ENCODE results near the gene USP34.
"Not testable (repeated sequence)": the region's sequence is repeated elsewhere in the genome, so short reads cannot be mapped to it uniquely, and the experiment has no call there.

Gene USP34

DNA sequence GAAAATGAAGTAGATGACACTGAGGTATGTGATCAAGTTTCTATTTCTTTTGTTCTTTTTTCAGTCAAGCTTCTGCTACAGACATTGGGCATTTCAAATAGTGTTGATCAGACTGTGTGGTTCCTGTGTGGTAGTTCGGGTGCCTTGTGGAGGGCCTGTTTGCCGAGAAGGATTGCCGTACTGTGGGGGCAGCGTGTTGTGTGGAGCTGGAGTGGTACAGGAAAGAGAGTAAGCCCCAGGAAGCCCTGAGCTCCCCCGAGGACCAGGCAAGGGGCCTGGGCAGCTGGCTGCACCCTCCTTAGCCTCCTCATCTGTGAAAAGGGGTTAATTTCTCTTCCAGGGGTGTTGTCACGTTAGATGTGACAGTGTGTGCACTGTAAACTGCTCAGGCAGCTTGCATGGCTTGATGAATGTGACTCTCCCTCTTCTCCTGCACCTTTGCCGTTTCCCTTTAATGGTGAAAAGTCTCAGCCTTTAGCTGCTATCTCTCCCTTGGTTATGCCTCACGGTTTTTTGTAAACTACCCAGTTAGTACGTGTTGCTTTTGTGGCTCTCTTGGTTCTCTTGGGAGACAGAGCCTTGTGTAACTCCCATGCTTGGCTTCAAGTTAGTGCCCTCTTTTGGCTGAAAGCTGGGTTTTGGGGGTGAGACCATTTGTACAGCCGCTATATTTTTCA lies 289.4 kb downstream of the USP34 start:
- no peak for DNase-seq

GRCh38 chr2:61180686-61181085 lies 290.2 kb downstream of the USP34 start:
- DNase-seq: no peak

DNA sequence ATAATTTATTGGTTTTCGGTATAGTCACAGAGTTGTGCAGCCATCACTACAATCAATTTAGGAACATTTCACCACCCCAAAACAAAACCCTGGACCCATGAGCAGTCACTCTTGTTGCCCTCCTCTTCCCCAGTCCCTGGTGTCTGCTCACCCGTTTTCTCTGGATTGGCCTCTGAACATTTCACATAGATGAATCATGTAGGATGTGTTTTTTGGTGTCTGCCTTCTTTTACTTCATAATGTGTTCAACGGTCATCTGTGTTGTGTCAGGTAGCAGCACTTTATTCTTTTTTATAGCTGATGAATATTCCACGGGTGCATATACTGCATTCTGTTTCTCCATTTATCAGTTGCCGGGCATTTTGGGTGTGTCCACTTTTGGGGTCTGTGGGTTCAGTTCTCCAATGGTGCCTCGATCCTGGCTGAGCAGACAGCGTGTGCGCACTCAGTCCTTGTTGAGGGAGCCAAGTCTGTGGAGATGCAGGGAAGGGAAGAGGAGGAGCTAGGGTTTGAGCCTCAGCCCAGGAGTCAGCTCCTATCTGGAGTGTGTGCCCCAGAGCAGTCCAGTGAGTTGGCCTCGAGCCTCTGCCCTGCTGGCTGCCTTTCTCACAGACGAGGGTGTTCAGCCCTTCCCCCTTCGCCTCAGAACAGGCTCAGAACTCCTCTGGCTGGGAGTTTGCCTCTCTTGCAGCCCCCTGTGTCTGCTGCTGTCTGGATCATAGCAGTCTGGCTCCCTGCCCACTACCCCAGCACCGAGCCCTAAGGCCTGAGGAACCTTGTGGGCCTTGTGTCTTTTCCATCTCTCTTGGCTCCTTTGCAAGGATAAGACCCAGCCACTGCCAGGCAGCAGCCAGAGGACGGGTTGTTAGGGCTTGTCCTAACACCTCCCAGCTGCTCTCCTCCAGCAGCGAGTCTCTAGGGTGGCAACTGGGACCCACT lies 290.9 kb downstream of the USP34 start:
- DNase-seq: no peak

- DNase-seq: no peak
Measured at GRCh38 chr2:61178603-61179545, 292.0 kb downstream of the USP34 start.

GRCh38 chr2:61177727-61178549 lies 292.9 kb downstream of the USP34 start:
- DNase-seq: peak; percentile 25

GRCh38 chr2:61176755-61177726 lies 293.8 kb downstream of the USP34 start:
- peak; percentile 92 for DNase-seq

- DNase-seq: no peak
Measured at GRCh38 chr2:61175036-61175435, 295.9 kb downstream of the USP34 start.

- no peak for DNase-seq
Measured at GRCh38 chr2:61173116-61173515, 297.8 kb downstream of the USP34 start.

- DNase-seq: no peak
Measured at GRCh38 chr2:61172671-61173070, 298.2 kb downstream of the USP34 start.

- DNase-seq: no peak
Measured at GRCh38 chr2:61167579-61167978, 303.3 kb downstream of the USP34 start.

DNA sequence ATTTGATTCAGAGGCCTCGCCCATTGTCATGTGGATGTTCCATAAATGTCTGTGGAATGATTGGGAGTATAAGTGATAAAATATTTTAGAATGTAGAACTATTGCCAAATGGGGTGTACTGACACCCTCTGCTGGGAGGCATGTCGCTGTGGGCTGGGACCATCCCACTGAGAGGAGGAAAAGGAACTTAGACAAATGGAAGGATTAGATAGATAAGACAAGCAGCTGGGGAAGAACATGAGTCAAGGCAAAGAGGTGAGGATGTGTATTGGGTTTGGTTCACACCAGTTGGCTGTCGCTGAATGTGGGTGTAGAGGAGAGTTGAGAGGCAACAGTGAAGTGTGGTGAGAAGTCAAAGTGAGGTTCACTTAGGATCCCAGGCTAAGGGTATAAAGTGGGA lies 304.9 kb downstream of the USP34 start:
- no peak for DNase-seq

DNA sequence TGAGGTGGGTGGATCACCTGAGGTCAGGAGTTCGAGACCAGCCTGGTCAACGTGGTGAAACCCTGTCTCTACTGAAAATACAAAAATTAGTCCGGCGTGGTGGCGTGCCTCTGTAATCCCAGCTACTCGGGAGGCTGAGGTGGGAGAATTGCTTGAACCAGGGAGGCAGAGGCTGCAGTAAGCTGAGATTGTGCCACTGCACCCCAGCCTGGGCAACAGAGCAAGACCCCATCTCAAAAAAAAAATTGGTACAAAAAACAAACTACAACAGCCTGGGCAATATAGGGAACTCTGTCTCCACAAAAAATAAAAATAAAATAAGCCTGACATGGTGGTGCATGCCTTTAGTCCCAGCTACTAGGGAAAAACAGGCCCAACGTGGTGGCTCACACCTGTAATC lies 305.8 kb downstream of the USP34 start:
- DNase-seq: not testable (repeated sequence)

GRCh38 chr2:61162721-61163120 lies 308.2 kb downstream of the USP34 start:
- no peak for DNase-seq

DNA sequence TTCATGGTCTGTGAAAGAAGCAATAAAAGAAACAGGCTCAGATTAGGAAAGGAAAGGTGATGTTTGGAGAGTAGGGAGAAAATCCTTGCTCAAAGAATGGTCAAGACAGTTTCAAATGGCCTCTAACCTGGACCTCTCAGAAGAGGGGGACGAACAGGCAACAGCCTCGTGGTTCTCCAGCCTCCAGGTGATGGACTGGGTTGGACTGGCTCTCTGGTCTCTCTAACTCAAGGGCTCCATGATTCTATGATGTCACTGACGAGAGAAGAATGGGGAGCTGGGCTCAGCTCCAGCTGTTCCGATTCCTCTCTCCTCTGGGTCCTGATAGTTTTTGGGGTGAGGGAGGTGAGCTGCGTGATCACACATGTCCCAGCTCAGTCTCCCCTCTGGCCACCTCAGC lies 309.0 kb downstream of the USP34 start, which contains the start of gene C2orf74:
Gene C2orf74, plus strand, starts transcription at position 301 of the 400 bp plus-strand sequence. CDS start 327 bp downstream, outside the sequence.
- DNase-seq: no peak

DNA sequence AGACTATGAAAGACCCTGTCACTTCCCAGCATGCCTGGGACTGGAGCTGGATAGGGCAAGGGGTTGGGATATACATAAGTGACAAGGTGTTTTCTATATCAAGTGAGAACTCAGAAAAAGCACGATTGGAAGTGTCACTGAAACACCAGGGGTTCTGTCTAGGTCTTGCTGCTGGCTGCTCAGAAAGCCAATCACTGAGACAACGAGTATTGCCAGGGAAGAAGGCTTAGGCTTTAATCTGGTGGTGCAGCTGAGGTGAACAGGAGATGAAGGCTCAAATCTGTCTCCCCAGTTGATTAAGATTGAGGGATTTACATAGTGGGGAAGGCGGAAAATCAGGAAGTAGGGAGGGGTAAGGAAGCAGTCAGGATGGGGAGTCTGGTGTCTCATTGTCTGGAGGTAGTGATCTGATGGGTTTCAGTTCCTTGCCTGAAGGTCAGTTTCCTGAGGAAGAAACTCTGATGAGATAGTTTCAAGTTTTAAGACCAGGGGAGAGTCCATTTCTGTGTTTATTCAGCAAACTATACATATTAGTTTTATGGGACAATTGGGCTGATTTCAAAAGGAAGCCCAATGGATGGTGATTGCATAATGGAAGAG lies 312.4 kb downstream of the USP34 start:
- DNase-seq: no peak

- no peak for DNase-seq
Measured at GRCh38 chr2:61157371-61158003, 313.4 kb downstream of the USP34 start.

GRCh38 chr2:61151436-61151835 lies 319.5 kb downstream of the USP34 start:
- DNase-seq: no peak

- no peak for DNase-seq
Measured at GRCh38 chr2:61149074-61149473, 321.8 kb downstream of the USP34 start.

GRCh38 chr2:61148091-61148490 lies 322.8 kb downstream of the USP34 start:
- DNase-seq: not testable (repeated sequence)

DNA sequence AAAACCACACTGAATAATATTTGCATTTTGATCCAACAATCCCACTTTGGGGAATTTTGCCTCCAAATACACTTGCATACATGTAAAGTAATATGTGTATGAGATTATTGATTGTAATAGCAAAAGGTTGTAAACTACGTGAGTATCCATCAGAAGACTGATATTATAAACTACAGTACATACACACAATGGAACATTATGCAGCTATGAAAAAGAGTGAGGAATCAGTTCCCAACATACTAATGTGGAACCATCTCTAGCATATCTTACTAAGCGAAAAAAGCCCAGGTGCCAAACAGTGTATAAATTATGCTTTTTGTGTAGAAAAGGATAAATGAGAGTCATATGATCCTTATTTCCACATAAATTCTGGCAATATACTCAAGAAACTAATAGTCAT lies 324.9 kb downstream of the USP34 start:
- DNase-seq: no peak
